B cell (primary cell): ENCODE data around the gene MYO9B. TPM values are rescaled to one million over a fixed set of nuclear protein-coding genes. Genes with fewer than 3 reads are reported as not detected.

ENCODE experiments used
- ATAC-seq: fragments of 200-7000 bp; cut with Tn5 transposase; one replicate; pipeline ENCODE4 v1.10.0; 2021; ENCODE audit warnings: low read depth, mild to moderate bottlenecking, moderate number of reproducible peaks, moderate library complexity
- CTCF ChIA-PET: fragments of 350-600 bp; sonication (Branson Sonifier 250); formaldehyde crosslinking; loops from one replicate; lab custom pipeline; 2021; ENCODE audit warnings: antibody characterized with exemption, inconsistent platforms; lab: Charles Lee
- POLR2A ChIA-PET: fragments of 350-600 bp; sonication (Branson Sonifier 250); formaldehyde crosslinking; loops from one replicate; lab custom pipeline; 2021; ENCODE audit warnings: antibody characterized with exemption; lab: Charles Lee
- DNase-seq: peaks from one replicate; pipeline ENCODE4 v3.0.0; 2013
- H2AFZ ChIP-seq: 2 replicates; pipeline ENCODE4 v1.6.1; 2012; ENCODE audit warnings: mild to moderate bottlenecking, low read depth, low read length; ENCODE audit not compliant: insufficient read depth, poor library complexity, severe bottlenecking
- H3K27ac ChIP-seq, 2 donors: 1 replicate in 1 of 2; 2 replicates in 1 of 2; pipeline ENCODE4 v1.5.1; 2012 to 2013; ENCODE audit warnings: low read length in 2 of 2, mild to moderate bottlenecking in 2 of 2, moderate library complexity in 1 of 2
- H3K27me3 ChIP-seq, 4 experiments: fragments of 200-600 bp in 1 of 4; sonication (generic) in 1 of 4; replicated peaks in 1 of 4; 1 replicate in 2 of 4; 2 replicates in 2 of 4; pipeline versions ENCODE4 v1.6.1 to v1.7.0; 2013 to 2016; ENCODE audit warnings: low read length in 3 of 4, mild to moderate bottlenecking in 2 of 4, mixed read lengths in 1 of 4, moderate library complexity in 1 of 4; ENCODE audit not compliant: insufficient read depth in 4 of 4, control insufficient read depth in 3 of 4; ENCODE audit errors: control extremely low read depth in 1 of 4
- H3K36me3 ChIP-seq, 2 experiments: replicated peaks in 1 of 2; 1 replicate in 1 of 2; 2 replicates in 1 of 2; pipeline versions ENCODE4 v1.6.1 to v1.7.1; 2013; ENCODE audit warnings: low read length in 1 of 2; ENCODE audit not compliant: insufficient read depth in 2 of 2, control insufficient read depth in 1 of 2; ENCODE audit errors: control extremely low read depth in 1 of 2, extremely low read depth in 1 of 2
- H3K4me1 ChIP-seq, 2 donors: fragments of 200-600 bp in 1 of 2; sonication (generic) in 1 of 2; 1 replicate in 1 of 2; 2 replicates in 1 of 2; pipeline versions ENCODE4 v1.5.1 to v1.6.1; 2013 to 2017; ENCODE audit warnings: low read length in 2 of 2; ENCODE audit not compliant: control insufficient read depth in 2 of 2, insufficient read depth in 2 of 2
- H3K4me2 ChIP-seq: replicated peaks from 2 replicates; pipeline ENCODE3; 2012; ENCODE audit warnings: mild to moderate bottlenecking, low read depth, low read length; ENCODE audit not compliant: poor library complexity, severe bottlenecking
- H3K4me3 ChIP-seq, 5 experiments: fragments of 200-600 bp in 1 of 5; sonication (generic) in 1 of 5; 1 replicate in 3 of 5; 2 replicates in 2 of 5; pipeline versions ENCODE4 v1.5.1 to v1.7.0; 2011 to 2016; ENCODE audit warnings: low read length in 4 of 5, mild to moderate bottlenecking in 4 of 5, low read depth in 2 of 5, control low read depth in 1 of 5, moderate library complexity in 1 of 5; ENCODE audit not compliant: insufficient read depth in 1 of 5; ENCODE audit errors: control extremely low read depth in 1 of 5, extremely low read depth in 1 of 5
- H3K79me2 ChIP-seq: fragments of 200-600 bp; sonication (generic); one replicate; pipeline ENCODE4 v1.6.0; 2016; ENCODE audit warnings: low read length; ENCODE audit not compliant: control insufficient read depth, insufficient read depth
- H3K9ac ChIP-seq: fragments of 200-600 bp; sonication (generic); 2 replicates; pipeline ENCODE4 v1.6.1; 2017; ENCODE audit warnings: mild to moderate bottlenecking, low read length, moderate library complexity
- H3K9me3 ChIP-seq, 3 donors: one replicate each; pipeline versions ENCODE4 v1.6.1 to v1.7.1; 2013; ENCODE audit warnings: low read length in 2 of 3; ENCODE audit not compliant: control insufficient read depth in 2 of 3, insufficient read depth in 1 of 3; ENCODE audit errors: control extremely low read depth in 1 of 3
- H4K20me1 ChIP-seq: 2 replicates; pipeline ENCODE4 v1.6.0; 2012; ENCODE audit warnings: mild to moderate bottlenecking, low read length; ENCODE audit not compliant: insufficient read depth, control insufficient read depth, poor library complexity, severe bottlenecking
- H3K27ac Mint-ChIP-seq: one replicate; pipeline ENCODE4 v1.8.0; 2021; ENCODE audit warnings: mixed read lengths
- H3K27me3 Mint-ChIP-seq: one replicate; pipeline ENCODE4 v1.8.0; 2021; ENCODE audit warnings: mixed read lengths
- H3K4me1 Mint-ChIP-seq: one replicate; pipeline ENCODE4 v1.8.0; 2021; ENCODE audit warnings: mixed read lengths
- H3K4me3 Mint-ChIP-seq: one replicate; pipeline ENCODE4 v1.8.0; 2021; ENCODE audit warnings: mixed read lengths
- H3K9me3 Mint-ChIP-seq: one replicate; pipeline ENCODE4 v1.8.0; 2022; ENCODE audit warnings: mixed read lengths; ENCODE audit not compliant: insufficient read depth
- CTCF ChIP-seq: fragments of 200-600 bp; IDR thresholded peaks from one replicate; pipeline ENCODE4 v1.8.0; 2022; ENCODE audit warnings: antibody characterized with exemption, mild to moderate bottlenecking
- EZH2 ChIP-seq: IDR thresholded peaks from 2 replicates; pipeline ENCODE4 v1.6.1; 2012; ENCODE audit warnings: borderline replicate concordance, low read depth, mild to moderate bottlenecking, moderate library complexity, low read length; ENCODE audit not compliant: insufficient read depth, poor library complexity, severe bottlenecking
- WGBS: methylation state at CpG from one replicate; pipeline ENCODE4 v1.1.5; 2013; ENCODE audit warnings: missing lambda C conversion rate; ENCODE audit not compliant: insufficient coverage; 5-methylcytosine and 5-hydroxymethylcytosine counted together
- intact Hi-C: fragments of 100-400 bp; cut with micrococcal nuclease; formaldehyde crosslinking; loops from one replicate; pipeline ENCODE4 v1.10.0; 2022
- polyA plus RNA-seq: library from polyadenylated mRNA; depleted of rRNA; stranded (reverse); fragments of >200 nt; gene quantifications from 2 replicates; pipeline ENCODE4 v1.2.3, GENCODE V29; 2012
- total RNA-seq, 2 donors: library from RNA; stranded (reverse); fragments of 120-200 nt in 1 of 2; gene quantifications; 1 replicate in 1 of 2; 2 replicates in 1 of 2; pipeline versions ENCODE4 v1.2.3 to v1.2.4, GENCODE V29; 2013 to 2022

MYO9B gene
- total and polyA plus RNA-seq, 2 donors (not counting 1 experiment from before 2014, with no cell fraction given) = 256 to 273 TPM

- no peaks in the 10 kb centered on the region for H3K4me1 ChIP-seq
- peaks cover 0 to 4% (median 2%) of the 10 kb centered on the region in 4 experiments for H3K27me3 ChIP-seq
- no peaks in the 10 kb centered on the region for H3K9me3 ChIP-seq
- CTCF ChIA-PET = interaction anchor here (0.6 kb wide), 1 partner anchor 271 kb away, joined by 3 read pairs; no protein-coding TSS in a partner anchor
- H4K20me1 ChIP-seq = no peaks in the 10 kb centered on the region
- 78% methylated on average over 7 of the region's 7 CpGs for WGBS
- H3K4me3 ChIP-seq = no peak overlapping the region
- H3K9ac ChIP-seq = no peak overlapping the region
- peaks cover 0 to 1% of the 10 kb centered on the region in 2 experiments for H3K36me3 ChIP-seq
- Mint-ChIP-seq H3K27me3 (peaks cover 5% of the 10 kb centered on the region), H3K4me3 (no peak overlapping the region), H3K9me3 (no peaks in the 10 kb centered on the region), H3K4me1 (no peaks in the 10 kb centered on the region), H3K27ac (no peak overlapping the region)
- ATAC-seq = no peak
- POLR2A ChIA-PET = no interaction called here
- H3K4me2 ChIP-seq = no peak overlapping the region
- no peak for DNase-seq
- H2AFZ ChIP-seq = no peak overlapping the region
- intact Hi-C loops = no loop called here
- no peaks in the 10 kb centered on the region for H3K79me2 ChIP-seq
- no peak overlapping the region for H3K27ac ChIP-seq
- no peak for TF ChIP-seq EZH2
- no peak for TF ChIP-seq CTCF
Measured at GRCh38 chr19:17043744-17044143, 31.8 kb upstream of the MYO9B start.

- no peak overlapping the region for H3K4me2 ChIP-seq
- no peak overlapping the region for H3K4me3 Mint-ChIP-seq
- no peaks in the 10 kb centered on the region for H4K20me1 ChIP-seq
- no peaks in the 10 kb centered on the region for H3K9me3 ChIP-seq
- H3K36me3 ChIP-seq = peaks cover 0 to 15% of the 10 kb centered on the region in 2 experiments
- no peaks in the 10 kb centered on the region for H3K4me1 Mint-ChIP-seq
- intact Hi-C loops = no loop called here
- H3K27ac Mint-ChIP-seq = no peak overlapping the region
- no peak overlapping the region for H3K9ac ChIP-seq
- 100% methylated on average over 5 of the region's 5 CpGs for WGBS
- H3K4me3 ChIP-seq = no peak overlapping the region
- CTCF ChIA-PET = no interaction called here
- ATAC-seq = no peak
- H3K27me3 Mint-ChIP-seq = no peaks in the 10 kb centered on the region
- H3K79me2 ChIP-seq = no peaks in the 10 kb centered on the region
- H2AFZ ChIP-seq = no peak overlapping the region
- no peaks in the 10 kb centered on the region for H3K9me3 Mint-ChIP-seq
- no peaks in the 10 kb centered on the region for H3K4me1 ChIP-seq
- POLR2A ChIA-PET = no interaction called here
- H3K27me3 ChIP-seq = peaks cover 0 to 4% (median 2%) of the 10 kb centered on the region in 4 experiments
- TF ChIP-seq CTCF (no peak), EZH2 (no peak)
- DNase-seq = no peak
- H3K27ac ChIP-seq = no peak overlapping the region
Measured at GRCh38 chr19:17045907-17046502, 29.6 kb upstream of the MYO9B start.
